Measurements from ENCODE around the gene MPC2.

GRCh38 chr1:167905182-167905581, 31.7 kb downstream of the MPC2 start:
- TF ChIP-seq EZH2 (IDR thresholded peaks at IDR 0.05; ENCODE audit: insufficient read depth, poor library complexity, severe bottlenecking) (no peak), EZH2phosphoT487 (IDR thresholded peaks at IDR 0.05; ENCODE audit: insufficient read depth, low read depth) (no peak)

Data from GM23248 (cell line).